ENCODE measurements around the gene RNF17.

RNF17 gene, protein sequence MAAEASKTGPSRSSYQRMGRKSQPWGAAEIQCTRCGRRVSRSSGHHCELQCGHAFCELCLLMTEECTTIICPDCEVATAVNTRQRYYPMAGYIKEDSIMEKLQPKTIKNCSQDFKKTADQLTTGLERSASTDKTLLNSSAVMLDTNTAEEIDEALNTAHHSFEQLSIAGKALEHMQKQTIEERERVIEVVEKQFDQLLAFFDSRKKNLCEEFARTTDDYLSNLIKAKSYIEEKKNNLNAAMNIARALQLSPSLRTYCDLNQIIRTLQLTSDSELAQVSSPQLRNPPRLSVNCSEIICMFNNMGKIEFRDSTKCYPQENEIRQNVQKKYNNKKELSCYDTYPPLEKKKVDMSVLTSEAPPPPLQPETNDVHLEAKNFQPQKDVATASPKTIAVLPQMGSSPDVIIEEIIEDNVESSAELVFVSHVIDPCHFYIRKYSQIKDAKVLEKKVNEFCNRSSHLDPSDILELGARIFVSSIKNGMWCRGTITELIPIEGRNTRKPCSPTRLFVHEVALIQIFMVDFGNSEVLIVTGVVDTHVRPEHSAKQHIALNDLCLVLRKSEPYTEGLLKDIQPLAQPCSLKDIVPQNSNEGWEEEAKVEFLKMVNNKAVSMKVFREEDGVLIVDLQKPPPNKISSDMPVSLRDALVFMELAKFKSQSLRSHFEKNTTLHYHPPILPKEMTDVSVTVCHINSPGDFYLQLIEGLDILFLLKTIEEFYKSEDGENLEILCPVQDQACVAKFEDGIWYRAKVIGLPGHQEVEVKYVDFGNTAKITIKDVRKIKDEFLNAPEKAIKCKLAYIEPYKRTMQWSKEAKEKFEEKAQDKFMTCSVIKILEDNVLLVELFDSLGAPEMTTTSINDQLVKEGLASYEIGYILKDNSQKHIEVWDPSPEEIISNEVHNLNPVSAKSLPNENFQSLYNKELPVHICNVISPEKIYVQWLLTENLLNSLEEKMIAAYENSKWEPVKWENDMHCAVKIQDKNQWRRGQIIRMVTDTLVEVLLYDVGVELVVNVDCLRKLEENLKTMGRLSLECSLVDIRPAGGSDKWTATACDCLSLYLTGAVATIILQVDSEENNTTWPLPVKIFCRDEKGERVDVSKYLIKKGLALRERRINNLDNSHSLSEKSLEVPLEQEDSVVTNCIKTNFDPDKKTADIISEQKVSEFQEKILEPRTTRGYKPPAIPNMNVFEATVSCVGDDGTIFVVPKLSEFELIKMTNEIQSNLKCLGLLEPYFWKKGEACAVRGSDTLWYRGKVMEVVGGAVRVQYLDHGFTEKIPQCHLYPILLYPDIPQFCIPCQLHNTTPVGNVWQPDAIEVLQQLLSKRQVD (N-terminal part only)

DNA sequence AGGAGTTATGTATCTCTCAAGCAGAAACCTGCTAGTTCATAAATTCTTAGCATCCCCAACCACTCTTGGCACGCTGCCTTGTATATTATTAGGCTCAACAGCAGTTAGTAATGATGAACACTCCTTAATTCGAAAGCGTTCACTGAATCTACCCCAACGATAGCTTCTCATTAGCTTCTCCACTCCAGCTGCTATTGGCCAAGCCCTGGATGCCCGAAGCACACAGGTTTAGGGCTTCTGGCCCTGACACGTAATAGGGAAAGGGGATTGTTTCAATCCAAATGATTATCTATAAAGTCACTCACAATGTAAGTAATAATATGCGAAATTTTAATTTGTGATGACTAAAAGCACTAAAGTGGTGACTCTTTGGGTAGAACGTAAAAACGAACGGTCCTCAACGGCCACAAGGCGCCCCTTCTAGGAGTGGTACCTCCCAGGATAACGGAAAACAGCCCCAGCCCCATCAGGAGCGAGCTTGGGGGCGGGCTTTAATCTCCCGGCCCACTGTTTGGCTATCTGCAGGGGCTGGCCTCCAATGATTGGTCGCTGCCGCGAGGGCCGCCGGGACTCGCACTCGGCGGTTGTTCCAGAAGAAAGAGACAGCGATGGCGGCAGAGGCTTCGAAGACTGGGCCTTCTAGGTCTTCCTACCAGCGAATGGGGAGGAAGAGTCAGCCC, at the start of gene RNF17:
RNF17 (plus strand) TSS at position 574 of the 680 bp plus-strand sequence; CDS start at position 609, 35 bp downstream.
- no peak for DNase-seq (ENCODE audit: low spot score)
- TF ChIP-seq, protein P1, sequence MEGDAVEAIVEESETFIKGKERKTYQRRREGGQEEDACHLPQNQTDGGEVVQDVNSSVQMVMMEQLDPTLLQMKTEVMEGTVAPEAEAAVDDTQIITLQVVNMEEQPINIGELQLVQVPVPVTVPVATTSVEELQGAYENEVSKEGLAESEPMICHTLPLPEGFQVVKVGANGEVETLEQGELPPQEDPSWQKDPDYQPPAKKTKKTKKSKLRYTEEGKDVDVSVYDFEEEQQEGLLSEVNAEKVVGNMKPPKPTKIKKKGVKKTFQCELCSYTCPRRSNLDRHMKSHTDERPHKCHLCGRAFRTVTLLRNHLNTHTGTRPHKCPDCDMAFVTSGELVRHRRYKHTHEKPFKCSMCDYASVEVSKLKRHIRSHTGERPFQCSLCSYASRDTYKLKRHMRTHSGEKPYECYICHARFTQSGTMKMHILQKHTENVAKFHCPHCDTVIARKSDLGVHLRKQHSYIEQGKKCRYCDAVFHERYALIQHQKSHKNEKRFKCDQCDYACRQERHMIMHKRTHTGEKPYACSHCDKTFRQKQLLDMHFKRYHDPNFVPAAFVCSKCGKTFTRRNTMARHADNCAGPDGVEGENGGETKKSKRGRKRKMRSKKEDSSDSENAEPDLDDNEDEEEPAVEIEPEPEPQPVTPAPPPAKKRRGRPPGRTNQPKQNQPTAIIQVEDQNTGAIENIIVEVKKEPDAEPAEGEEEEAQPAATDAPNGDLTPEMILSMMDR (IDR thresholded peaks at IDR 0.05; ENCODE audit: extremely low read depth, missing control alignments) = no peak

DNA sequence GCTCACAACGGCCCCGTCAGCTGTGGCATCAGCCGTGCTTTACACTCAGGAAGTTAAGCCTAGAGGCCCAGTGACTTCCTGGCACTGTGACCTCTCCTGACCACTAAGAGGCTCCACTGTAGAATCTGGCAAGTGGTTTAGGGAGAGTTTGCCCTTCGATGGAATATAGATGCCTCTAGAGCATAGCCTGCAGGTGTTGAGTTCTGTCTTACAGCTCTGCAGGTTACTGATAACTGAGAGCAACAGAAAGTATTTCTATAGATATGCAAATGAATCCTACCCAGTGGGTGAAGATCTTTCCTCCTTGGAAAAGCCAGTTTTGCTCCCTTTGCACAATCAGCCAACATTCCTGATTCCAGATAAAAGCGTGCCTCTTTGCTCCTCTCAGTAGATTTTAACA, 48.0 kb upstream of the RNF17 start:
- TF ChIP-seq, protein P1 (IDR thresholded peaks at IDR 0.05; ENCODE audit: extremely low read depth, missing control alignments) = no peak
- no peak for DNase-seq (ENCODE audit: low spot score)

DNA sequence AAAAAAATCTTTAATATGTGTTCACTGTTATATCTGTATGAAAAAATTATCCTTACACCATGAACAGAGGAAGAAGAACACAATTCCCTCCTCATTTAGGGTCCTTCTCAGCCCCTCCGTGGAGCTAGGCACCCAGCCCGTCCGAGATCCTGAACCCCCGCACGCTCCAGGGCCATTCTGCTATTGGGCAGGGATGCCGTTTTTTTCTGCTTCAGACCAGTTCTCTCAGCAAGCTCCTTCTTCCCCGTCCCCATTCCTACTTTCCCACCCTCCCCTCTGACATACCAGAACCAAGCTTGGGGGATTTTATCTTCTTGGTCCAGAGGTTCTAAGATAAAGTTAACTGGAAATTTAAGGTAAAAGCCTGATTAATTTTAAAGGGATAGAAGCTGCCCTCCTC, 47.5 kb upstream of the RNF17 start:
- TF ChIP-seq, protein P1 (IDR thresholded peaks at IDR 0.05; ENCODE audit: extremely low read depth, missing control alignments) = no peak
- DNase-seq (ENCODE audit: low spot score) = no peak

DNA sequence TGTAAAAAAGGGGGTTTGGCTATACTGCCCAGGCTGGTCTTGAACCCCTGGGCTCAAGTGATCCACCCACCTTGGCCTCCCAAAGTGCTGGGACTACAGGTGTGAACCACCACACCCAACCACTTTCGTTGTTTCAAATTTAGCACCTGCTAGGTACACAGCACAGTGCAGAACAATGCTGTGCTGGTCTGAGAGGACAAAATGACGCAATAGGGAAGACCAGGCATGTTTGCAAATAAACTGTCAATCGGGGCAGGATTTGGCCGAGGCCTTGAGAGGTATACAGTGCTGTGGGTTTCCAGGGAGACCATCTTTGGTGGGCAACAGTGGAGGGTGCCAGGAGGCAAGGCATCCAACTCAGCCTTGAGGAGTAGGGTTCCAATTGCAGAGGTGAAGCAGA, 46.8 kb upstream of the RNF17 start:
- TF ChIP-seq, protein P1 (IDR thresholded peaks at IDR 0.05; ENCODE audit: extremely low read depth, missing control alignments) = no peak

DNA sequence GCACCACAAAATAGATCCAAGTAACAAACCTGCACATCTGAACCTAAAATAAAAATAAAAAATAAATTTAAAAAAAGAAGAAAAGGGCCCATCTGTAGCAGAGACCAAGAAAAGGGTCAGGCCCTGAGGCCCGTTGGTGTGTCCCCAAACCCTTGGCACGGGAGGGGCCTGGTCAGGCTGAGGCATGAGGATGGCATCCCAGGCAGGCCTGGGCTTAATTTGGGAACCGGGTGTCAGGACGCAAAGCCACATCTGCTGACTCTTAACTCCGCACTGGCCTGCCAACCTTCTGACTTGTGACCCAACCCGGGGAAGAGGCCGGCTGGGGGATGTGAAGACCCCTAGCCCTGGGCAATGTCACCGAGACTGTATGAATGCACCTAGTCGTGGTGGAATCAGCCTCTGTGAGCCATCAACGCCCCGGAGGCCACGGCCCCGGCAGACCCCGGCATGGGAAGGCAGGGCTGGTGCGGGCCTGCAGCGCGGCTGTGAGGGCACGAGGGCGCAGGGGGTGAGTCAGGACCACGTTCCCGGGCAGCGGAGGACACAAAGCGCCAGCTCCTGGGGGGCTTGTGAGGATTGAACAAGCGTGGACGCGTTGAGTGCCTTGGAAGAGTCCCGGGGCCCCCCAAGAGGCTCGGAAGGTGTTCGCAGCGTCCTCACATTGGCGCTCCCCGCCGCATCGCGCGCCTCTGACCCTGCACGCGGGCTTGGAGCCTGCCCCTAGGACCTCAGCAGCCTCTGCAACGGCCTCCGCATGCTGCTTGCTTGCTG, 45.6 kb upstream of the RNF17 start:
- TF ChIP-seq, protein P1 (IDR thresholded peaks at IDR 0.05; ENCODE audit: extremely low read depth, missing control alignments) = no peak
- DNase-seq (ENCODE audit: low spot score) = no peak

More for the DNA sequence above, 46.8 kb upstream of the RNF17 start:
- DNase-seq (ENCODE audit: low spot score) = no peak

DNA sequence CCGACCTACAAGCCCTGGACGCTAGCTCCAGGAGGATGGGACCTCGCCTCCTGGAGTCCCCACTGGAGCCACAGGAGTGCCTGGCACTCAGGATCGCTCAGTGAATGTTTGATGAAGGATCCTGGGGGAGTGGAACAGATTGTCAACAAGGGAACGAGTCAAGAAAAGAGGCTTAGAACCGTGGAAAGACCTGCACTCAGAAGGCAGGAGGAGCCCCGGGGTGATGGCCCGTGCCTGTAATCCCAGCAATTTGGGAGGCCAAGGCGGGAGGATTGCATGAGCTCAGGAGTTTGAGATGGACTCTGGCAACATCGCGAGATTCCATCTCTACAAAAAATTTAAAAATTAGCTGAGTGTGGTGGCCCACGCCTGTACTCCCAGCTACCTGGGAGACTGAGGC, 44.8 kb upstream of the RNF17 start:
- no peak for DNase-seq (ENCODE audit: low spot score)
- TF ChIP-seq, protein P1 (IDR thresholded peaks at IDR 0.05; ENCODE audit: extremely low read depth, missing control alignments) = no peak
